H9 (cell line): Measurements from ENCODE around the gene SFTPB. TPM values are rescaled to one million over a fixed set of nuclear protein-coding genes. Genes with fewer than 3 reads are reported as not detected.

Source experiments
- DNase-seq: peaks from one replicate; pipeline ENCODE4 v3.0.0-alpha.2; 2017
- H2AFZ ChIP-seq: one replicate; pipeline ENCODE4 v1.6.1; 2013; ENCODE audit warnings: mild to moderate bottlenecking, low read length, control low read depth, moderate library complexity
- H2AK5ac ChIP-seq: 2 replicates; pipeline ENCODE4 v1.6.1; 2013; ENCODE audit warnings: low read length, control low read depth, mixed read lengths; ENCODE audit not compliant: insufficient read length
- H2BK120ac ChIP-seq: one replicate; pipeline ENCODE4 v1.6.1; 2013; ENCODE audit warnings: low read depth, mild to moderate bottlenecking, low read length, control low read depth, inconsistent platforms; ENCODE audit not compliant: poor library complexity, severe bottlenecking
- H2BK12ac ChIP-seq: 2 replicates; pipeline ENCODE4 v1.6.1; 2013; ENCODE audit warnings: low read length, control low read depth, mixed read lengths, low read depth; ENCODE audit not compliant: insufficient read length
- H2BK15ac ChIP-seq: 2 replicates; pipeline ENCODE4 v1.6.1; 2013; ENCODE audit warnings: low read depth, low read length, control low read depth
- H2BK20ac ChIP-seq: one replicate; pipeline ENCODE4 v1.6.1; 2013; ENCODE audit warnings: low read depth, mild to moderate bottlenecking, low read length, control low read depth, inconsistent platforms; ENCODE audit not compliant: poor library complexity, severe bottlenecking
- H2BK5ac ChIP-seq: 2 replicates; pipeline ENCODE4 v1.6.1; 2013; ENCODE audit warnings: low read length, control low read depth, mixed read lengths; ENCODE audit not compliant: insufficient read length
- H3K14ac ChIP-seq: 2 replicates; pipeline ENCODE4 v1.6.1; 2013; ENCODE audit warnings: low read length, control low read depth; ENCODE audit not compliant: insufficient read depth
- H3K18ac ChIP-seq: 2 replicates; pipeline ENCODE4 v1.6.1; 2013; ENCODE audit warnings: low read depth, mild to moderate bottlenecking, mixed read lengths, low read length, control low read depth; ENCODE audit not compliant: insufficient read length
- H3K23ac ChIP-seq: 2 replicates; pipeline ENCODE4 v1.6.1; 2013; ENCODE audit warnings: low read length, control low read depth, mixed read lengths, low read depth; ENCODE audit not compliant: insufficient read length
- H3K23me2 ChIP-seq: 2 replicates; pipeline ENCODE4 v1.6.1; 2013; ENCODE audit warnings: low read depth, mild to moderate bottlenecking, mixed read lengths, low read length, control low read depth; ENCODE audit not compliant: insufficient read length, poor library complexity, severe bottlenecking
- H3K27ac ChIP-seq: 2 replicates; pipeline ENCODE4 v1.5.1; 2013; ENCODE audit warnings: low read length, control low read depth, mixed read lengths, low read depth; ENCODE audit not compliant: insufficient read length
- H3K27me3 ChIP-seq: 2 replicates; pipeline ENCODE4 v1.6.1; 2013; ENCODE audit warnings: low read length, control low read depth, inconsistent platforms; ENCODE audit not compliant: insufficient read depth
- H3K4ac ChIP-seq: 2 replicates; pipeline ENCODE4 v1.6.1; 2013; ENCODE audit warnings: low read depth, mild to moderate bottlenecking, control low read depth, inconsistent platforms, low read length, moderate library complexity
- H3K4me1 ChIP-seq: 2 replicates; pipeline ENCODE4 v1.6.1; 2013; ENCODE audit warnings: low read length, control low read depth, inconsistent platforms; ENCODE audit not compliant: insufficient read depth
- H3K4me2 ChIP-seq: 2 replicates; pipeline ENCODE4 v1.6.1; 2013; ENCODE audit warnings: low read length, control low read depth, mixed read lengths; ENCODE audit not compliant: insufficient read length, insufficient read depth
- H3K56ac ChIP-seq: 2 replicates; pipeline ENCODE4 v1.6.1; 2013; ENCODE audit warnings: low read depth, mild to moderate bottlenecking, mixed read lengths, low read length, control low read depth; ENCODE audit not compliant: insufficient read length
- H3K79me1 ChIP-seq: 2 replicates; pipeline ENCODE4 v1.6.1; 2013; ENCODE audit warnings: low read depth, mild to moderate bottlenecking, moderate library complexity, low read length, control low read depth, inconsistent platforms; ENCODE audit not compliant: insufficient read depth, poor library complexity, severe bottlenecking
- H3K79me2 ChIP-seq: 2 replicates; pipeline ENCODE4 v1.6.1; 2013; ENCODE audit warnings: low read length, control low read depth, inconsistent platforms; ENCODE audit not compliant: insufficient read depth
- H3K9ac ChIP-seq: 2 replicates; pipeline ENCODE4 v1.6.1; 2013; ENCODE audit warnings: low read length, control low read depth, mixed read lengths; ENCODE audit not compliant: insufficient read length; ENCODE audit errors: extremely low read depth
- H3K9me3 ChIP-seq: one replicate; pipeline ENCODE4 v1.6.1; 2013; ENCODE audit warnings: low read depth, low read length, inconsistent platforms; ENCODE audit not compliant: control insufficient read depth
- H3T11ph ChIP-seq: one replicate; pipeline ENCODE4 v1.6.1; 2013; ENCODE audit warnings: mild to moderate bottlenecking, low read length, control low read depth, inconsistent platforms
- H4K20me1 ChIP-seq: one replicate; pipeline ENCODE4 v1.6.1; 2013; ENCODE audit not compliant: control insufficient read depth, insufficient read length, insufficient read depth
- H4K5ac ChIP-seq: 2 replicates; pipeline ENCODE4 v1.6.1; 2013; ENCODE audit warnings: low read depth, mild to moderate bottlenecking, mixed read lengths, low read length, control low read depth; ENCODE audit not compliant: insufficient read length
- H4K8ac ChIP-seq: replicated peaks from 2 replicates; pipeline ENCODE4 v1.6.1; 2013; ENCODE audit warnings: low read length, control low read depth, mixed read lengths, low read depth; ENCODE audit not compliant: insufficient read length
- H4K91ac ChIP-seq: 2 replicates; pipeline ENCODE4 v1.6.1; 2013; ENCODE audit warnings: low read depth, mild to moderate bottlenecking, moderate library complexity, mixed read lengths, low read length, control low read depth; ENCODE audit not compliant: insufficient read length
- H3K27ac Mint-ChIP-seq, 3 experiments: 2 replicates in 2 of 3; 3 replicates in 1 of 3; pipeline ENCODE4 v1.8.0; 2020 to 2021; ENCODE audit warnings: mixed read lengths in 3 of 3, mild to moderate bottlenecking in 1 of 3, moderate library complexity in 1 of 3
- H3K27me3 Mint-ChIP-seq: 2 replicates; pipeline ENCODE4 v1.8.0; 2021; ENCODE audit warnings: low read depth, mild to moderate bottlenecking, moderate library complexity, mixed read lengths
- H3K36me3 Mint-ChIP-seq, 3 experiments: 2 replicates in 2 of 3; 3 replicates in 1 of 3; pipeline ENCODE4 v1.8.0; 2020 to 2021; ENCODE audit warnings: low read depth in 3 of 3, mixed read lengths in 3 of 3; ENCODE audit not compliant: insufficient read depth in 1 of 3
- H3K4me1 Mint-ChIP-seq, 2 experiments: 2 replicates each; pipeline ENCODE4 v1.8.0; 2020; ENCODE audit warnings: mixed read lengths in 2 of 2
- H3K4me3 Mint-ChIP-seq, 2 experiments: 2 replicates in 1 of 2; 3 replicates in 1 of 2; pipeline ENCODE4 v1.8.0; 2020 to 2021; ENCODE audit warnings: mild to moderate bottlenecking in 2 of 2, mixed read lengths in 2 of 2, moderate library complexity in 1 of 2
- H3K9me3 Mint-ChIP-seq, 2 experiments: 2 replicates in 1 of 2; 3 replicates in 1 of 2; pipeline ENCODE4 v1.8.0; 2020; ENCODE audit warnings: mild to moderate bottlenecking in 2 of 2, mixed read lengths in 2 of 2, moderate library complexity in 1 of 2
- CTCF ChIP-seq: fragments of 200-600 bp; sonication (generic); conservative IDR thresholded peaks from 3 replicates; pipeline ENCODE4 v1.8.0; 2021; ENCODE audit warnings: antibody characterized with exemption, mild to moderate bottlenecking
- WGBS: extraction: QIAGEN DNeasy Blood & Tissue Kit; methylation state at CpG from one replicate; pipeline ENCODE4 v1.1.7; 2013; ENCODE audit warnings: missing lambda C conversion rate, low lambda C conversion rate, mixed read lengths; ENCODE audit not compliant: insufficient read length; ENCODE audit errors: extremely low coverage; 5-methylcytosine and 5-hydroxymethylcytosine counted together
- total RNA-seq: library from RNA; stranded (reverse); gene quantifications from 2 replicates; pipeline ENCODE4 v1.2.1, GENCODE V29; 2021

SFTPB gene
- total RNA-seq, 1 experiment from 2014 or later, result not detected

- Mint-ChIP-seq H3K4me1 (peaks cover 6% of the 10 kb centered on the region in 2 experiments), H3K27me3 (peaks cover 23% of the 10 kb centered on the region), H3K27ac (no peak overlapping the region), H3K9me3 (no peaks in the 10 kb centered on the region; a peak in 1 of 5 replicates), H3K4me3 (no peak overlapping the region), H3K36me3 (no peaks in the 10 kb centered on the region)
- Histone ChIP-seq H4K5ac (no peak overlapping the region), H3K14ac (no peak overlapping the region), H2BK5ac (no peak overlapping the region), H3K18ac (no peak overlapping the region), H3K23ac (no peak overlapping the region), H3K56ac (no peak overlapping the region), H3K27me3 (peaks cover 3% of the 10 kb centered on the region; the same call in 1 of the 2 replicates), H4K20me1 (no peaks in the 10 kb centered on the region), H3K79me1 (no peaks in the 10 kb centered on the region), H3K4me2 (no peak overlapping the region), H2AK5ac (no peak overlapping the region), H2BK15ac (no peak overlapping the region), H3K4me1 (no peaks in the 10 kb centered on the region), H3K9ac (no peak overlapping the region), H3K27ac (no peak overlapping the region), H2AFZ (no peak overlapping the region), H4K8ac (no peak overlapping the region), H3K4ac (no peak overlapping the region), H2BK12ac (no peak overlapping the region), H2BK120ac (no peak overlapping the region), H3K23me2 (no peaks in the 10 kb centered on the region), H3K9me3 (no peaks in the 10 kb centered on the region), H2BK20ac (no peak overlapping the region), H4K91ac (no peak overlapping the region), H3K79me2 (no peaks in the 10 kb centered on the region), H3T11ph (no peak overlapping the region)
- WGBS, result no CpG with 5 or more reads among the region's 1 CpG
- no peak for TF ChIP-seq CTCF
- DNase-seq, result no peak
Observed at GRCh38 chr2:85708641-85709040, 40.6 kb upstream of the SFTPB start.
